Measurements from ENCODE around the gene NAV1.

GRCh38 chr1:201562257-201562656 lies 23.3 kb downstream of the NAV1 start:
- TF ChIP-seq GABPA (IDR thresholded peaks at IDR 0.05 in 1 of 2, conservative IDR thresholded peaks at IDR 0.05 in 1 of 2) (no peak), CTCF (IDR thresholded peaks at IDR 0.05; ENCODE audit: low read depth, low read length, missing input control) (no peak), ATF3 (IDR thresholded peaks at IDR 0.05) (no peak), RAD21 (IDR thresholded peaks at IDR 0.05) (no peak), YY1 (IDR thresholded peaks at IDR 0.05) (no peak), TAF1 (conservative IDR thresholded peaks at IDR 0.05) (no peak), REST (IDR thresholded peaks at IDR 0.05) (no peak), HNF4G (IDR thresholded peaks at IDR 0.05) (no peak)
